Stimulated activated memory B cell treated with anti-CD40 and anti-IgM and Interleukin-4, amounts not matched to agents 10 μg/mL and 1 μg/mL and 100 μg/mL, for 72 hours (primary cell): ENCODE measurements around the gene ARHGAP15.
A peak's percentile ranks its signal among the peaks of the same experiment; 100 is the strongest.
"Not testable (repeated sequence)": the region's sequence is repeated elsewhere in the genome, so short reads cannot be mapped to it uniquely, and the experiment has no call there.

ENCODE experiments used
- ATAC-seq: fragments of 150-1000 bp; cut with Tn5 transposase; 2 replicates; pipeline ENCODE4 v1.10.0; 2021
- H3K27ac Mint-ChIP-seq: one replicate; pipeline ENCODE4 v1.8.0; 2022; ENCODE audit warnings: mild to moderate bottlenecking, mixed read lengths
- H3K27me3 Mint-ChIP-seq: one replicate; pipeline ENCODE4 v1.8.0; 2022; ENCODE audit warnings: mixed read lengths
- H3K36me3 Mint-ChIP-seq: one replicate; pipeline ENCODE4 v1.8.0; 2022; ENCODE audit warnings: mixed read lengths
- H3K4me1 Mint-ChIP-seq: one replicate; pipeline ENCODE4 v1.8.0; 2022; ENCODE audit warnings: mixed read lengths
- H3K4me3 Mint-ChIP-seq: one replicate; pipeline ENCODE4 v1.8.0; 2022; ENCODE audit warnings: mild to moderate bottlenecking, moderate library complexity, mixed read lengths
- H3K9me3 Mint-ChIP-seq: one replicate; pipeline ENCODE4 v1.8.0; 2022; ENCODE audit warnings: mixed read lengths

ARHGAP15 gene

DNA sequence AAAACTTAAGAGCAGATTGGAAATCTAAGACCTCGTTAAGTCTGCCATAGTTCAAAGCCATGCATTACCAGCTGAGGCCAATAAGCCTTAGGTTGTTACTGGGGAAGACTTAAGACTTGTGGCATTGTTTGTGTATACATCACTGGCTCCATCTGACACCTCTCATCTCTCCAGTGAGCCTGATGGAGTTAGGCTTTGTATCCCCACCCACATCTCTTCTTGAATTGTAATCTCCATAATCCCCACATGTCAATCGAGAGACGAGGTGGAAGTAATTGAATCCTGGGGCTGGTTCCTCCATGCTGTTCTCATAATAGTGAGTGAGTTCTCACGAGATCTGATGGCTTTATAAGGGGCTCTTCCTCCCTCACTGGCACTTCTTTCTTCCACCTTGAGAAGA, 404.6 kb downstream of the ARHGAP15 start:
- Mint-ChIP-seq H3K9me3 (peaks cover 8% of the 10 kb centered on the region), H3K27ac (no peak overlapping the region), H3K27me3 (no peaks in the 10 kb centered on the region), H3K4me3 (no peak overlapping the region), H3K4me1 (peaks cover 5% of the 10 kb centered on the region), H3K36me3 (peaks cover 79% of the 10 kb centered on the region)
- ATAC-seq: no peak

DNA sequence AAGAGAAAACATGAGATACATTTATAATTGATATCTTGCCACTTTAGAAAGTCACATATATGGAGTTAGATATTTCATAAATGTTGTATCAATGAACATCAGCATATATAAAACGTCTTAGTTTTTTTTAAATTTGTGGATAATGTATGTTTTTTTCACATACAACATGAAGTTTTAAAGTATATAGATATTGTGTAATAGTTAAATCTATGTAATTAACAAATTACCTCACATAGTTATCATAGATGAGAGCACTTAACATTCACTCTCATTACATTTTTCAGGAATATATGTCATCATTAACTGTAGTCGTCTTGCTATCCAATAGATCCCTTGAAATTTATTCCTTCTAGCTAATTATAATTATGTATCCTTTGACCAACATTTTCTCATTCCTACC, 406.6 kb downstream of the ARHGAP15 start:
- Mint-ChIP-seq H3K27me3 (no peaks in the 10 kb centered on the region), H3K4me3 (no peak overlapping the region), H3K9me3 (peaks cover 11% of the 10 kb centered on the region), H3K36me3 (peaks cover 75% of the 10 kb centered on the region), H3K4me1 (peaks cover under 1% of the 10 kb centered on the region), H3K27ac (no peak overlapping the region)
- ATAC-seq: no peak

DNA sequence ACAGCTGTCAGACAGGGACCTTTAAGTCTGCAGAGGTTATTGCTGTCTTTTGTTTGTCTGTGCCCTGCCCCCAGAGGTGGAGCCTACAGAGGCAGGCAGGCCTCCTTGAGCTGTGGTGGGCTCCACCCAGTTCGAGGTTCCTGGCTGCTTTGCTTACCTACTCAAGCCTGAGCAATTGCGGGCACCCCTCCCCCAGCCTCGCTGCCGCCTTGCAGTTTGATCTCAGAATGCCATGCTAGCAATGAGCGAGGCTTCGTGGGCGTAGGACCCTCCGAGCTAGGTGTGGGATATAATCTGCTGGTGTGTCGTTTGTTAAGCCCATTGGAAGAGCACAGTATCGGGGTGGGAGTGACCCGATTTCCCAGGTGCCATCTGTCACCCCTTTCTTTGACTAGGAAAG, 412.7 kb downstream of the ARHGAP15 start:
- not testable (repeated sequence) for ATAC-seq, H3K27me3 Mint-ChIP-seq, H3K27ac Mint-ChIP-seq, H3K4me1 Mint-ChIP-seq, H3K4me3 Mint-ChIP-seq, H3K9me3 Mint-ChIP-seq
- H3K36me3 Mint-ChIP-seq: peaks cover 52% of the 10 kb centered on the region

DNA sequence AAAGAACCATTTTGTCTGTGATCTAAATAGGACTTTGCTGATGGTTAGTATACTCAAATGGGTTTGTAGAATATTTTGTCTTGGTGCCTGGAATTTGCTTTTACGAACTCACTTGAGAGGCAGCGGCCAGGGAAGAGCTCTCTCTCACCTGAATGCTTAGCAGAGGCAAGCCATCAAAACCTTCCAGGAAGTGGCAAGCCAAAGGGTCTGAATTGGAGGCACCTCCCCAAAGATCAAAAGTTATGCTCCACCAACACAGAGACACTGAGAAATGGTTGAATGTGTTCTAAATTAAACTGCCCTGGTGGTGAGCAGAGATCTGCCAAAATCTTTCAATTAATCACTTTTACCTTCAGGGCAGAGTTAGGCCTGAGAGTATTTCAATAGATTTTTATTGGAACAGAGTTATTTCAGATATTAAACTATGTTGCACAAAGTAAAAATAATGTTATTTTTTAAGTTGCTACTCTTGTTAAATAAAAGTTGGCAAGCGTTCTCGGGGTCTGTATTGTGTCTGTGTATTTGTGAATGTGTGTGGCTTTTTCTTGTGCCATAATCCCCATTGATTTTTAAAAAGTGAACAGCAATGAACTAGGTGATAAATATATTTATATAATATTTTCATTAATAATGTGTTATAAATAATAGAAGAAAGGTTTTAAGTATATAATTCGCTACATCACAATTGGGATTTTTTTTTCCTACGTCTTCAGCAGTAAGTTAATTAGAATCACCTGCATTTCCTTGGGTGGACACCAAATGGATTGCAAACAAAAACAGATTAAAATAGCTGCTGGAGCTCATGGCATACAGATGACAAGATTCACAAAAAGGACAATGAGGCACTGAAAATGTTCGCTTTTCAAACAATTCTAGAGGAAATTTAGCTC, 416.1 kb downstream of the ARHGAP15 start:
- H3K9me3 Mint-ChIP-seq: peaks cover 2% of the 10 kb centered on the region
- no peaks in the 10 kb centered on the region for H3K4me1 Mint-ChIP-seq
- ATAC-seq: no peak
- H3K36me3 Mint-ChIP-seq: peaks cover 33% of the 10 kb centered on the region
- H3K27ac Mint-ChIP-seq: no peak overlapping the region
- no peak overlapping the region for H3K4me3 Mint-ChIP-seq
- H3K27me3 Mint-ChIP-seq: no peaks in the 10 kb centered on the region

DNA sequence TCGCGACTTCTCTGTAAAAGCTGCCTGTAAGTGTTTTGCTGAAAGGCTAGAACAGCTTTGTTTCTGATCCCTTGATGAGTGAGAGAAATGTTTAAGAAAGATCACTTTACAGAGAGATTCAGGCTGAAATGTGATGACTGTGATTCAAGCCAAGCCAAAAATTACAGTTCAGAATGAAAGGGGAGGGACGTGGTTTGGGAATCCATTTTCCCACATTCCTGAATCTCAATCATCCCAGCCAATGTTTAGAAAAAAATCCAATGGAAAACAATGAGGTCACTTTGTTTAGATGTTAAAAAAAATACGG, 416.7 kb downstream of the ARHGAP15 start:
- ATAC-seq: no peak
- H3K4me1 Mint-ChIP-seq: no peaks in the 10 kb centered on the region
- no peaks in the 10 kb centered on the region for H3K27me3 Mint-ChIP-seq
- no peak overlapping the region for H3K4me3 Mint-ChIP-seq
- peaks cover 30% of the 10 kb centered on the region for H3K36me3 Mint-ChIP-seq
- peaks cover 2% of the 10 kb centered on the region for H3K9me3 Mint-ChIP-seq
- H3K27ac Mint-ChIP-seq: no peak overlapping the region

DNA sequence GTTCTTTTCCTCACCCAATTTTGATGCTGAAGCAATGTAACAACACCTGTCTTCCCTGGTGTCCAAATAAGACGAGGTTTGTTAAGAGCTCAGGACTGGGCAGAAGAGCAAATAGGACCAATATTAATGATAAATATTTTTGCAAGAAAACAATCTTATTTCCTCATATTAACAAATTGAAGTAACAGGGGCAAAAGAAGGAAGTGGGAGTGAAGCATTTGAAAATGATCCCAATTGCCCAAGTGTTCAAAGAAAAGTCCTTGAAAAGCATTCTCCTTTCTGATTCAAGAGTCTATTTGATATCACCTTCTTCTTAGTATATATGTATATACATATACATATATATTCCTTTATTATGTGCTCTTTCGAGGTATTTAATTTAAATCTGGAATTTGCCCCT, 418.8 kb downstream of the ARHGAP15 start:
- no peaks in the 10 kb centered on the region for H3K27me3 Mint-ChIP-seq
- H3K4me1 Mint-ChIP-seq: no peaks in the 10 kb centered on the region
- no peak overlapping the region for H3K4me3 Mint-ChIP-seq
- no peak overlapping the region for H3K27ac Mint-ChIP-seq
- H3K9me3 Mint-ChIP-seq: no peaks in the 10 kb centered on the region
- no peak for ATAC-seq
- H3K36me3 Mint-ChIP-seq: peaks cover 17% of the 10 kb centered on the region

DNA sequence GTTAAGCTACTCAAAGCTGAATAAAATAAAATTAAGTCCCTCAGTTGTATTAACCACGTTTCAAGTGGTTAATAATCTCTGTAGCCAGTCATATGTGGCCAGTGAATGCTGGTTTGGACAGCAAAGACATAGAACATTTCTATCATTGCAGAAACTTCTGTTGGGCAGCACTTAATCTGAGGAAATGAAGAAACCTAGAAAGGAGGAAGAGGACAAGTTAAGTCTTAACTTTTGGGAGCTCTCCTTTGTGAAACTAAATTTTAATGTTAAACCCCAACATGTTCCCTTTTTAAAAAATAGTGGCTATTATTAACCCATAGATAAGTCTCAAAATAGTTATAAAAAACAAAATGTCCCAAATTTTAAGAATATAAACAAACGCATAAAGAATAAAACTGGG, 421.3 kb downstream of the ARHGAP15 start:
- Mint-ChIP-seq H3K27me3 (no peaks in the 10 kb centered on the region), H3K4me1 (no peaks in the 10 kb centered on the region), H3K9me3 (no peaks in the 10 kb centered on the region), H3K4me3 (no peak overlapping the region), H3K27ac (no peak overlapping the region), H3K36me3 (peaks cover 11% of the 10 kb centered on the region)
- ATAC-seq: no peak

DNA sequence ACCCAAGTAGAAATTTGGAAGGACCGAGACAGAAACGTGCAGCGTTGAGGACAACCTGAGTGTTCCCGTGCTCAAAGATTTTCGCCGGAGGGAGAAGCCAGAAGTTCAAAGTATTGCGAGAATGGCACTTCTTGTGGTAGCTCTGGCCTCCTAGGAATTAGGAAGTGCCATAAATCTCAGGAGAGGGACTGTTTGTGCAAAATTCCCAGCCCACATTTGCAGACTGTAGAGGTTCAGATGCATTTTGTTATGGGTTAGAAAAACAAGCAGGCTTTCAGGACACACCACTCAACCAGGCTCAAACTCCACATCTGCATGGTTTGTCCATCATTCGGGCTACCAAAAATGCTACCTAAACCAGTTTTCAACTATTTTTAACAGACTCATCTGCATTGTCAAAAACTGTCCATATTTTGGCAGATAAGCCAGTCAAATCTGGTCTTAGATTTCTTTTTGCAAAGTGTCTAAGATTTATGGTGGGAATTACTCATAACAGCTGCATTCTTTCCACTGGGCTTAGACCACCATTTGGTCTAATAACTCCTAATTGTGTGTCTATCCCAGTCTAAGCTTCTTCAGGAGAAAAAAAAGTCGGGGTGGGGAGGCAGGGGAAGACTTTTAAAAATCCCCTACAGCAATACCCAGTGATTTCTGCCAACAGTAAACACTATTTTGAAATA, 422.9 kb downstream of the ARHGAP15 start:
- peaks cover 27% of the 10 kb centered on the region for H3K36me3 Mint-ChIP-seq
- no peaks in the 10 kb centered on the region for H3K27me3 Mint-ChIP-seq
- no peaks in the 10 kb centered on the region for H3K4me1 Mint-ChIP-seq
- no peaks in the 10 kb centered on the region for H3K9me3 Mint-ChIP-seq
- H3K4me3 Mint-ChIP-seq: no peak overlapping the region
- no peak for ATAC-seq
- H3K27ac Mint-ChIP-seq: no peak overlapping the region

DNA sequence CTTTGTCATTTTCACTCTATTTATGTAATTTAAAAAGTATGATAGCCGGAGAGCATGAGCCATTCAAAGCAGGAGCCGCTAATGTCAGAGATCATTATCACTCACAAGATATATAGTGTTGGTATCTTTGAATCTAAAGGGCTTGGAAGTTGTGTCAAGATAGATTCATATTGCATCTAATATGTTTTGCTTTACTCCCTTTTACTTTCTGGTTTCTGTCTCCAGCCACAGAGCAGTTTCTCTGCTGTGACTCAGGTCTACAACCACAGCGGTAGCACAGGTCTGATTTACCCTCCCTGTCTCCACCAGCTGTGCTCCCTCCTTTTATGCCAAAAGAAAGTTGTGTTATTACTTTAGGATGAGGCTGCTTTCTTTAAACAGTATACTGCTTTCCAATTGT, 424.0 kb downstream of the ARHGAP15 start:
- Mint-ChIP-seq H3K4me1 (no peaks in the 10 kb centered on the region), H3K36me3 (peaks cover 36% of the 10 kb centered on the region), H3K27me3 (no peaks in the 10 kb centered on the region), H3K4me3 (no peak overlapping the region), H3K27ac (no peak overlapping the region), H3K9me3 (no peaks in the 10 kb centered on the region)
- ATAC-seq: no peak

DNA sequence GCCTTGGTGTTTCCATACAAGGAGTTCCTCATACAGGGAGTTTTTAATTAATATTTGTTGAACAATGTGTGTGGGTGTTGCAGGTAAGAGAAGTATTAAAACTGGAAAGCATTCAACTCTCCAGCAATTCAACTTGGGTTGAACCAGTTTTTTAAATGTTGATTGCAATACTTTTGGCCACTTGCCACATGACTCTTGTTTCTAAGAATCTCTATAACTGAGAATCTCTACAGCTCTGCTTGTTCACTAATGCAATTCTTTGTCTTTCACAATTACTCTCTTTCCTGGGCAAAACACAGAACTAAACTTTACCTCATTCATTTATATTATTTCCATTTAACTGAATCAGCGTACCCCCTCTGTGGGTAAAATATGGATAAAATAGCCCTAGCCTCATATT, 429.4 kb downstream of the ARHGAP15 start:
- no peak overlapping the region for H3K4me3 Mint-ChIP-seq
- H3K9me3 Mint-ChIP-seq: no peaks in the 10 kb centered on the region
- H3K4me1 Mint-ChIP-seq: peaks cover 2% of the 10 kb centered on the region
- ATAC-seq: no peak
- H3K36me3 Mint-ChIP-seq: peaks cover 67% of the 10 kb centered on the region
- no peaks in the 10 kb centered on the region for H3K27me3 Mint-ChIP-seq
- no peak overlapping the region for H3K27ac Mint-ChIP-seq

DNA sequence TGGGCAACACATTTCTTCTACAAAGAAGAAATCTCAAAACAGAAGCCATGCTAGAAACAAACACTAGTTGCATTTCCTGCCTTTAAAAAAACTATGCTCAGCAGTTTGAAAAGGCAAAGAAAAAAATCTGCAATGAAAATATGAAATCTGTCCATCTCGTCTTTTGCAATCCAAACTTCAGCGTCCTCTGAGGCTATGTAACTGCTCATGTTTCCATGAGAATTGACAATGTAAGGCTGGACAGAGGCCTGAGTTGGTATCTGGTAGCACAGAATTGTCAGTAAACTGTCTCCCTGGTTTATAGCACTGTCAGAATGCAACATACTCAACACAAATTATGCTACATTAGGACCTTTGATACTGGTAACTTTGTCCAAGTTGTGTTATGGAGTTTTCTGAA, 429.9 kb downstream of the ARHGAP15 start:
- Mint-ChIP-seq H3K27me3 (no peaks in the 10 kb centered on the region), H3K27ac (no peak overlapping the region), H3K36me3 (peaks cover 71% of the 10 kb centered on the region), H3K4me1 (peaks cover 7% of the 10 kb centered on the region), H3K9me3 (no peaks in the 10 kb centered on the region), H3K4me3 (no peak overlapping the region)
- no peak for ATAC-seq

DNA sequence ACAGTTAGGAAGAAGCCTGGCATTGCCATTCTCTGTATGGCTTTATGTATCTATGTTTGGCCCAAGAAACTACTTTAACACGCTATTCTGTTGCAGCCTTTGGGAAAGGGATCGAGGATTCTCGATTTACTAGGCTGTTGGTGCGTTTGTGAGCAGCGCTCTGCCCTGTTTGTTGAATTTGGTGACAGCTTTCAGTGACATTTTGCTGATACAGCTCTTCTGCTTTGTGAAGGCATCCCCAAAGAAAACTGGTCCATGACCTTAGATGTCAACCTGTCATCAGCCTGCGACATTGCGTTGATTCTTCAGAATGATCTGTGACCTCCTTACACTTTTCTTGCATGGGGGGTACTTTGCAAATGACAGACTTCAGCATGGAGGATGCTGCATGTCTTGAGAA, 431.5 kb downstream of the ARHGAP15 start:
- H3K4me3 Mint-ChIP-seq: no peak overlapping the region
- H3K9me3 Mint-ChIP-seq: no peaks in the 10 kb centered on the region
- H3K4me1 Mint-ChIP-seq: peaks cover 9% of the 10 kb centered on the region
- no peak overlapping the region for H3K27ac Mint-ChIP-seq
- no peaks in the 10 kb centered on the region for H3K27me3 Mint-ChIP-seq
- no peak for ATAC-seq
- H3K36me3 Mint-ChIP-seq: peaks cover 72% of the 10 kb centered on the region

DNA sequence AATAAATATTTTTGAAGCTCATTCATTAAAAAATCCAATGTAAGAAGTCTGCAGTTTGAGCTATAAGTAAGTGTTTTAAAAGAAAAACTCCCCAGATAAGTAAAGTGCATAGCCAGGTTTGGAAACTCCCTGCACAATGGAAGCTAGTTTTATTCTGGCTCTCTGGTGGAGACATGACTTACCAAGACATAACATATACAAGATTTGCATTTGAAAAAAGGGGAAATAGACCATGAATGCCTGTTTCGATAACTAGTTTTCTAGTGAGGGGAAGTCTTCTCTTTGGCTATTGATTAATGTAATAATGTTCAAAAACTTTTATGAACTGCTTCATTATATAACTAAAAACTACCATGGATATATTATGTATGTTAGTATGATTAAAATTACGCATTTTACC, 435.2 kb downstream of the ARHGAP15 start:
- no peak overlapping the region for H3K27ac Mint-ChIP-seq
- H3K9me3 Mint-ChIP-seq: peaks cover 3% of the 10 kb centered on the region
- H3K27me3 Mint-ChIP-seq: no peaks in the 10 kb centered on the region
- peaks cover 73% of the 10 kb centered on the region for H3K36me3 Mint-ChIP-seq
- H3K4me1 Mint-ChIP-seq: peaks cover 9% of the 10 kb centered on the region
- H3K4me3 Mint-ChIP-seq: no peak overlapping the region
- ATAC-seq: peak; percentile 41

DNA sequence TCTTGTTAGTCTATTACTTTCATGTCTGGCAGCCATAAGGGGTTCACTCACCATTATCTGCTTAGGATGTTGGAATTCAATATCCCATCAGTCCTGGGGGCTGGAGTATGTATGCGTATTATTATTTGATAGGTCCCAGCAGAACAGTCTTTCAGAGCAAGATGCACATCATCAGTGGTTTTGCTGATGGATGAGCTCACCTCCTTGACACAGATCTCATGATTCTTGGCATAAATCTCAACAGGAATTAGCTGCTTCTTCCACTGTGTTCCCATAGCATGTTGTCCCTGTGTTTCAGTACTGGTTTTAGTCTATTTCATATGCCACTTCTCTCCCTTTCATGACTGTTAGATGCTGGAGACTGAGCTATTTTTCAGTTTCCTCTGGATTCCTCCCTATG, 442.5 kb downstream of the ARHGAP15 start:
- Mint-ChIP-seq H3K4me3 (no peak overlapping the region), H3K36me3 (peaks cover 61% of the 10 kb centered on the region), H3K27ac (no peak overlapping the region), H3K9me3 (peaks cover 3% of the 10 kb centered on the region), H3K4me1 (peaks cover 11% of the 10 kb centered on the region), H3K27me3 (no peaks in the 10 kb centered on the region)
- no peak for ATAC-seq

DNA sequence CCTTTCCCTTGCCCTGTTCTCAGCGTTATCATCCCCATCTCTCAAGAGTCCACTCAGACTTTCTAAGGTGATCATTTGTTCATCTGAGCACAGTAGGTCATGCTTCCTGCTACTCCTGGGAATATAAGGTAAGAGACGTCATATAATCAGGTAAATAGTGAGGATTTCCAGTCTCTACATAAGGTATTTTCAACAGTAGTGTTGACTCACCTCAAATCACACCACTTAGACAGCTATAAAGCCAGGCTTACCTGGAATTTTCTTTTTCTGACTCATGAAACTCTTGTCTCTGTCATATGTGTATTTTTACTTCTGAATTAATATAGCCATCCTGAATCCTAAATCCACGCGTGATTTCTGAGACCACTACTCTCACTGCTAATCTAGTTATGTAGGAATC, 443.2 kb downstream of the ARHGAP15 start:
- Mint-ChIP-seq H3K4me3 (no peak overlapping the region), H3K36me3 (peaks cover 55% of the 10 kb centered on the region), H3K4me1 (peaks cover 11% of the 10 kb centered on the region), H3K27me3 (no peaks in the 10 kb centered on the region), H3K9me3 (no peaks in the 10 kb centered on the region), H3K27ac (no peak overlapping the region)
- ATAC-seq: no peak

DNA sequence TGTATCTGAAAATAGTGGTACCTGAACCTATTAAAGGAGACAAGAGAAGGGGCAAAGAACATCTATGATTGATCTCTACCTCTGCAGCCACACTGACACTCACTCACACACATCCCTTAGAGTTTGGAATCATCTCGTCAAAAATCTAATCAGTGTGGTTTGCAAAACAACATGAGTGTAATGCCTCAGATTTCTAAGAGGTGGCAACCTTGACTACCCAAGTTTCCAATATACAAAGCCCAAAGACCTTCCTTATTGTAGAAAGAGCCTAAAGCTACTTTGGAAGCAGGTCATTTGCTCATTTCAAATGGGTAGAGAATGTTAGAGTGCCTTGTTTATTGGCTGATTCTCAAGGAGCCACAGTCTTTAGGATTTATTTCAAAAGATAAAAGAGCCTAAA, 444.9 kb downstream of the ARHGAP15 start:
- no peak overlapping the region for H3K27ac Mint-ChIP-seq
- no peak for ATAC-seq

More for the DNA sequence above, 444.9 kb downstream of the ARHGAP15 start:
- Mint-ChIP-seq H3K36me3 (peaks cover 42% of the 10 kb centered on the region), H3K4me3 (no peak overlapping the region), H3K27me3 (no peaks in the 10 kb centered on the region), H3K4me1 (peaks cover 11% of the 10 kb centered on the region), H3K9me3 (no peaks in the 10 kb centered on the region)
